ENCODE results near the gene MAGEA6.

Gene MAGEA6

GRCh38 chrX:152733261-152733975 lies 36.1 kb downstream of the MAGEA6 start, which contains the start of the genes CSAG1 and MAGEA12:
CSAG1 (minus strand) TSS chrX:152733721; CDS start chrX:152732460, 1,261 bp downstream.
MAGEA12 (plus strand) TSS chrX:152733757; CDS start chrX:152736162, 2,405 bp downstream.
- no peak for DNase-seq

GRCh38 chrX:152725409-152725808 lies 44.1 kb downstream of the MAGEA6 start:
- no peak for DNase-seq

All from MV-4-11 (cell line).